GM23338 (cell line): Measurements from ENCODE around the gene KCTD19. TPM values are rescaled to one million over a fixed set of nuclear protein-coding genes. Genes with fewer than 3 reads are reported as not detected.
A peak's percentile ranks its signal among the peaks of the same experiment; 100 is the strongest.

Source experiments
- ATAC-seq: fragments of 200-7000 bp; cut with Tn5 transposase; 3 replicates; pipeline ENCODE4 v1.9.1; 2020
- DNase-seq: peaks from one replicate; pipeline ENCODE4 v3.0.0-alpha.2; 2015; ENCODE audit warnings: low spot score
- H2AFZ ChIP-seq: fragments of 200-600 bp; sonication (generic); 2 replicates; pipeline ENCODE4 v1.8.0; 2016; ENCODE audit warnings: antibody characterized with exemption, mild to moderate bottlenecking, moderate library complexity
- H3F3A ChIP-seq: fragments of 200-600 bp; sonication (generic); replicated peaks from 2 replicates; pipeline ENCODE4 v1.8.0; 2017; ENCODE audit warnings: antibody characterized with exemption, mixed run types, low read depth
- H3K27ac ChIP-seq: fragments of 200-600 bp; sonication (generic); 2 replicates; pipeline ENCODE4 v1.6.1; 2016; ENCODE audit warnings: low read depth
- H3K27me3 ChIP-seq: fragments of 200-600 bp; sonication (generic); 2 replicates; pipeline ENCODE4 v1.8.0; 2016; ENCODE audit warnings: mild to moderate bottlenecking, mixed run types, moderate library complexity; ENCODE audit not compliant: insufficient read depth
- H3K36me3 ChIP-seq: fragments of 200-600 bp; sonication (generic); 2 replicates; pipeline ENCODE4 v1.8.0; 2016; ENCODE audit warnings: mild to moderate bottlenecking; ENCODE audit not compliant: insufficient read depth
- H3K4me1 ChIP-seq: fragments of 200-600 bp; sonication (generic); 2 replicates; pipeline ENCODE4 v1.8.0; 2016; ENCODE audit warnings: mild to moderate bottlenecking, moderate library complexity; ENCODE audit not compliant: insufficient read depth
- H3K4me2 ChIP-seq: fragments of 200-600 bp; sonication (generic); 2 replicates; pipeline ENCODE4 v1.7.1; 2017; ENCODE audit warnings: mixed run types
- H3K4me3 ChIP-seq: fragments of 200-600 bp; sonication (generic); 2 replicates; pipeline ENCODE4 v1.6.1; 2016; ENCODE audit warnings: mixed run types
- H3K79me2 ChIP-seq: fragments of 200-600 bp; sonication (generic); replicated peaks from 2 replicates; pipeline ENCODE4 v1.8.0; 2017; ENCODE audit warnings: mild to moderate bottlenecking; ENCODE audit not compliant: insufficient read depth
- H3K9me2 ChIP-seq: fragments of 200-600 bp; sonication (generic); 2 replicates; pipeline ENCODE4 v1.8.0; 2017; ENCODE audit not compliant: insufficient read depth
- H4K20me1 ChIP-seq: fragments of 200-600 bp; sonication (generic); replicated peaks from 2 replicates; pipeline ENCODE4 v1.8.0; 2017; ENCODE audit warnings: mild to moderate bottlenecking; ENCODE audit not compliant: insufficient read depth
- H3K27ac Mint-ChIP-seq: 2 replicates; pipeline ENCODE4 v1.8.0; 2020; ENCODE audit warnings: inconsistent platforms, mild to moderate bottlenecking, moderate library complexity, mixed read lengths
- H3K27me3 Mint-ChIP-seq: 3 replicates; pipeline ENCODE4 v1.8.0; 2022; ENCODE audit warnings: low read depth, mild to moderate bottlenecking, moderate library complexity, mixed read lengths, inconsistent platforms; ENCODE audit not compliant: insufficient read depth, poor library complexity
- H3K36me3 Mint-ChIP-seq: 3 replicates; pipeline ENCODE4 v1.8.0; 2021; ENCODE audit warnings: low read depth, mild to moderate bottlenecking, inconsistent platforms, moderate library complexity, mixed read lengths
- H3K4me1 Mint-ChIP-seq: 3 replicates; pipeline ENCODE4 v1.8.0; 2020; ENCODE audit warnings: mild to moderate bottlenecking, inconsistent platforms, mixed read lengths
- H3K4me3 Mint-ChIP-seq: 3 replicates; pipeline ENCODE4 v1.8.0; 2021; ENCODE audit warnings: moderate library complexity, mild to moderate bottlenecking, inconsistent platforms, mixed read lengths
- H3K9me3 Mint-ChIP-seq: 3 replicates; pipeline ENCODE4 v1.8.0; 2020; ENCODE audit warnings: moderate library complexity, mild to moderate bottlenecking, inconsistent platforms, mixed read lengths
- CREB1 ChIP-seq: fragments of 250-450 bp; sonication (Bioruptor Pico); IDR thresholded peaks from 2 replicates; pipeline ENCODE4 v1.5.0; 2020; ENCODE audit warnings: low read depth, mild to moderate bottlenecking, moderate library complexity
- EZH2 ChIP-seq: fragments of 200-600 bp; sonication (generic); IDR thresholded peaks from one replicate; pipeline ENCODE4 v1.8.0; 2017; ENCODE audit warnings: antibody characterized with exemption, mild to moderate bottlenecking, low read depth; ENCODE audit not compliant: unreplicated experiment
- EZH2phosphoT487 ChIP-seq: fragments of 200-600 bp; sonication (generic); IDR thresholded peaks from one replicate; pipeline ENCODE4 v1.8.1; 2018; ENCODE audit warnings: antibody characterized with exemption; ENCODE audit not compliant: unreplicated experiment
- JUNB ChIP-seq: IDR thresholded peaks from one replicate; pipeline ENCODE4 v1.6.1; 2016; ENCODE audit warnings: antibody characterized with exemption; ENCODE audit not compliant: unreplicated experiment
- NANOG ChIP-seq: IDR thresholded peaks from 2 replicates; pipeline ENCODE4 v1.6.1; 2016; ENCODE audit warnings: antibody characterized with exemption, borderline replicate concordance
- POLR2AphosphoS5 ChIP-seq: IDR thresholded peaks from 2 replicates; pipeline ENCODE4 v1.6.1; 2016; ENCODE audit warnings: antibody characterized with exemption, low read depth
- STAT1 ChIP-seq: IDR thresholded peaks from one replicate; pipeline ENCODE4 v1.6.1; 2016; ENCODE audit warnings: antibody characterized with exemption; ENCODE audit not compliant: unreplicated experiment
- ZNF114 ChIP-seq: fragments of 250-450 bp; sonication (Bioruptor Pico); IDR thresholded peaks from 2 replicates; pipeline ENCODE4 v1.5.0; 2020; ENCODE audit warnings: mild to moderate bottlenecking, moderate library complexity
- ZNF331 ChIP-seq: fragments of 250-450 bp; sonication (Bioruptor Pico); IDR thresholded peaks from 2 replicates; pipeline ENCODE4 v1.5.0; 2020; ENCODE audit warnings: low read depth, mild to moderate bottlenecking, moderate library complexity
- polyA plus RNA-seq: library from polyadenylated mRNA; unstranded; fragments of >200 nt; fragmentation: Nextera tagmentation; extraction: Ambion mirVana; gene quantifications from 2 replicates; pipeline ENCODE4 v1.2.1, GENCODE V29; 2016
- total RNA-seq: library from RNA; depleted of rRNA; stranded (reverse); fragments of >200 nt; shearing (Covaris generic); gene quantifications from 2 replicates; pipeline ENCODE4 v1.2.3, GENCODE V29; 2014
- TF ChIP-seq, protein P1 (sequence below): IDR thresholded peaks from one replicate; pipeline ENCODE4 v1.6.1; 2018; ENCODE audit warnings: antibody characterized with exemption; ENCODE audit not compliant: unreplicated experiment
- TF ChIP-seq, protein P2 (sequence below): IDR thresholded peaks from 2 replicates; pipeline ENCODE4 v1.6.1; 2016; ENCODE audit warnings: antibody characterized with exemption
- TF ChIP-seq, protein P3 (sequence below), 2 experiments: fragments of 200-600 bp in 1 of 2; sonication (generic) in 1 of 2; conservative IDR thresholded peaks; 2 replicates each; pipeline versions ENCODE4 v1.5.1 to v1.6.1; 2016 to 2017; ENCODE audit warnings: antibody characterized with exemption in 2 of 2, low read depth in 2 of 2, mild to moderate bottlenecking in 2 of 2, moderate library complexity in 1 of 2
- TF ChIP-seq, protein P4 (sequence below): fragments of 250-450 bp; sonication (Bioruptor Pico); IDR thresholded peaks from 2 replicates; pipeline ENCODE4 v1.5.0; 2020; ENCODE audit warnings: mild to moderate bottlenecking, moderate library complexity

The KCTD19 gene
- total and polyA plus RNA-seq, 2 experiments from 2014 or later = 0.31 to 0.65 TPM

DNA sequence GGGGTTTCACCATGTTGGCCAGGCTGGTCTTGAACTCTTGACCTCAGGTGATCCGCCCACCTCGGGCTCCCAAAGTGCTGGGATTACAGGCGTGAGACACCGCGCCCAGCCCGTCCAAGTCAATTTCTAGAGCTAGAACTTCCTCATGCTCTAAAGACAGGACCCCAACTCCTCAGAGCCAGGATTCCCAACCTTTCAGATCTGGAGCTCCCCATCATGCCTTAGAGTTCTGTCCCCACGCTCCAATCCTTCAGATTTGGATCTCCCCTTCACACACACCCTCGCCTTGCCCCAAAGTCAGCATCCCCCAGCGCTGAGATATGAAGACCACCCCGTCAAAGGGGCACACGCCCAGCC, 448 bp downstream of the KCTD19 start:
- peaks cover 6% of the 10 kb centered on the region for H3K4me1 Mint-ChIP-seq
- Histone ChIP-seq H2AFZ (peak overlapping the region; percentile 100), H3K4me2 (peak overlapping the region; percentile 87), H3K36me3 (no peaks in the 10 kb centered on the region), H3K9me2 (no peaks in the 10 kb centered on the region), H3F3A (no peaks in the 10 kb centered on the region; the same call in 1 of the 2 replicates), H3K79me2 (no peaks in the 10 kb centered on the region), H3K4me1 (no peaks in the 10 kb centered on the region; the same call in 1 of the 2 replicates), H3K4me3 (peak overlapping the region; percentile 65), H3K27ac (no peak overlapping the region), H4K20me1 (no peaks in the 10 kb centered on the region), H3K27me3 (peaks cover 34% of the 10 kb centered on the region)
- ATAC-seq (no peak), DNase-seq (no peak)
- peaks cover 11% of the 10 kb centered on the region for H3K27me3 Mint-ChIP-seq
- no peak overlapping the region for H3K27ac Mint-ChIP-seq
- TF ChIP-seq POLR2AphosphoS5 (no peak), STAT1 (no peak), NANOG (no peak), JUNB (no peak), ZNF331 (no peak), EZH2 (no peak), EZH2phosphoT487 (no peak), ZNF114 (CRISPR knock-in tag) (no peak), CREB1 (CRISPR knock-in tag) (no peak)
- TF ChIP-seq, protein P1, sequence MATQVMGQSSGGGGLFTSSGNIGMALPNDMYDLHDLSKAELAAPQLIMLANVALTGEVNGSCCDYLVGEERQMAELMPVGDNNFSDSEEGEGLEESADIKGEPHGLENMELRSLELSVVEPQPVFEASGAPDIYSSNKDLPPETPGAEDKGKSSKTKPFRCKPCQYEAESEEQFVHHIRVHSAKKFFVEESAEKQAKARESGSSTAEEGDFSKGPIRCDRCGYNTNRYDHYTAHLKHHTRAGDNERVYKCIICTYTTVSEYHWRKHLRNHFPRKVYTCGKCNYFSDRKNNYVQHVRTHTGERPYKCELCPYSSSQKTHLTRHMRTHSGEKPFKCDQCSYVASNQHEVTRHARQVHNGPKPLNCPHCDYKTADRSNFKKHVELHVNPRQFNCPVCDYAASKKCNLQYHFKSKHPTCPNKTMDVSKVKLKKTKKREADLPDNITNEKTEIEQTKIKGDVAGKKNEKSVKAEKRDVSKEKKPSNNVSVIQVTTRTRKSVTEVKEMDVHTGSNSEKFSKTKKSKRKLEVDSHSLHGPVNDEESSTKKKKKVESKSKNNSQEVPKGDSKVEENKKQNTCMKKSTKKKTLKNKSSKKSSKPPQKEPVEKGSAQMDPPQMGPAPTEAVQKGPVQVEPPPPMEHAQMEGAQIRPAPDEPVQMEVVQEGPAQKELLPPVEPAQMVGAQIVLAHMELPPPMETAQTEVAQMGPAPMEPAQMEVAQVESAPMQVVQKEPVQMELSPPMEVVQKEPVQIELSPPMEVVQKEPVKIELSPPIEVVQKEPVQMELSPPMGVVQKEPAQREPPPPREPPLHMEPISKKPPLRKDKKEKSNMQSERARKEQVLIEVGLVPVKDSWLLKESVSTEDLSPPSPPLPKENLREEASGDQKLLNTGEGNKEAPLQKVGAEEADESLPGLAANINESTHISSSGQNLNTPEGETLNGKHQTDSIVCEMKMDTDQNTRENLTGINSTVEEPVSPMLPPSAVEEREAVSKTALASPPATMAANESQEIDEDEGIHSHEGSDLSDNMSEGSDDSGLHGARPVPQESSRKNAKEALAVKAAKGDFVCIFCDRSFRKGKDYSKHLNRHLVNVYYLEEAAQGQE = no peak
- TF ChIP-seq, protein P2, sequence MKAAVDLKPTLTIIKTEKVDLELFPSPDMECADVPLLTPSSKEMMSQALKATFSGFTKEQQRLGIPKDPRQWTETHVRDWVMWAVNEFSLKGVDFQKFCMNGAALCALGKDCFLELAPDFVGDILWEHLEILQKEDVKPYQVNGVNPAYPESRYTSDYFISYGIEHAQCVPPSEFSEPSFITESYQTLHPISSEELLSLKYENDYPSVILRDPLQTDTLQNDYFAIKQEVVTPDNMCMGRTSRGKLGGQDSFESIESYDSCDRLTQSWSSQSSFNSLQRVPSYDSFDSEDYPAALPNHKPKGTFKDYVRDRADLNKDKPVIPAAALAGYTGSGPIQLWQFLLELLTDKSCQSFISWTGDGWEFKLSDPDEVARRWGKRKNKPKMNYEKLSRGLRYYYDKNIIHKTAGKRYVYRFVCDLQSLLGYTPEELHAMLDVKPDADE = no peak
- TF ChIP-seq, protein P3, sequence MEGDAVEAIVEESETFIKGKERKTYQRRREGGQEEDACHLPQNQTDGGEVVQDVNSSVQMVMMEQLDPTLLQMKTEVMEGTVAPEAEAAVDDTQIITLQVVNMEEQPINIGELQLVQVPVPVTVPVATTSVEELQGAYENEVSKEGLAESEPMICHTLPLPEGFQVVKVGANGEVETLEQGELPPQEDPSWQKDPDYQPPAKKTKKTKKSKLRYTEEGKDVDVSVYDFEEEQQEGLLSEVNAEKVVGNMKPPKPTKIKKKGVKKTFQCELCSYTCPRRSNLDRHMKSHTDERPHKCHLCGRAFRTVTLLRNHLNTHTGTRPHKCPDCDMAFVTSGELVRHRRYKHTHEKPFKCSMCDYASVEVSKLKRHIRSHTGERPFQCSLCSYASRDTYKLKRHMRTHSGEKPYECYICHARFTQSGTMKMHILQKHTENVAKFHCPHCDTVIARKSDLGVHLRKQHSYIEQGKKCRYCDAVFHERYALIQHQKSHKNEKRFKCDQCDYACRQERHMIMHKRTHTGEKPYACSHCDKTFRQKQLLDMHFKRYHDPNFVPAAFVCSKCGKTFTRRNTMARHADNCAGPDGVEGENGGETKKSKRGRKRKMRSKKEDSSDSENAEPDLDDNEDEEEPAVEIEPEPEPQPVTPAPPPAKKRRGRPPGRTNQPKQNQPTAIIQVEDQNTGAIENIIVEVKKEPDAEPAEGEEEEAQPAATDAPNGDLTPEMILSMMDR (conservative IDR thresholded peaks at IDR 0.05; ENCODE audit: low read depth in 2 of 2) = no peak
- TF ChIP-seq, protein P4, sequence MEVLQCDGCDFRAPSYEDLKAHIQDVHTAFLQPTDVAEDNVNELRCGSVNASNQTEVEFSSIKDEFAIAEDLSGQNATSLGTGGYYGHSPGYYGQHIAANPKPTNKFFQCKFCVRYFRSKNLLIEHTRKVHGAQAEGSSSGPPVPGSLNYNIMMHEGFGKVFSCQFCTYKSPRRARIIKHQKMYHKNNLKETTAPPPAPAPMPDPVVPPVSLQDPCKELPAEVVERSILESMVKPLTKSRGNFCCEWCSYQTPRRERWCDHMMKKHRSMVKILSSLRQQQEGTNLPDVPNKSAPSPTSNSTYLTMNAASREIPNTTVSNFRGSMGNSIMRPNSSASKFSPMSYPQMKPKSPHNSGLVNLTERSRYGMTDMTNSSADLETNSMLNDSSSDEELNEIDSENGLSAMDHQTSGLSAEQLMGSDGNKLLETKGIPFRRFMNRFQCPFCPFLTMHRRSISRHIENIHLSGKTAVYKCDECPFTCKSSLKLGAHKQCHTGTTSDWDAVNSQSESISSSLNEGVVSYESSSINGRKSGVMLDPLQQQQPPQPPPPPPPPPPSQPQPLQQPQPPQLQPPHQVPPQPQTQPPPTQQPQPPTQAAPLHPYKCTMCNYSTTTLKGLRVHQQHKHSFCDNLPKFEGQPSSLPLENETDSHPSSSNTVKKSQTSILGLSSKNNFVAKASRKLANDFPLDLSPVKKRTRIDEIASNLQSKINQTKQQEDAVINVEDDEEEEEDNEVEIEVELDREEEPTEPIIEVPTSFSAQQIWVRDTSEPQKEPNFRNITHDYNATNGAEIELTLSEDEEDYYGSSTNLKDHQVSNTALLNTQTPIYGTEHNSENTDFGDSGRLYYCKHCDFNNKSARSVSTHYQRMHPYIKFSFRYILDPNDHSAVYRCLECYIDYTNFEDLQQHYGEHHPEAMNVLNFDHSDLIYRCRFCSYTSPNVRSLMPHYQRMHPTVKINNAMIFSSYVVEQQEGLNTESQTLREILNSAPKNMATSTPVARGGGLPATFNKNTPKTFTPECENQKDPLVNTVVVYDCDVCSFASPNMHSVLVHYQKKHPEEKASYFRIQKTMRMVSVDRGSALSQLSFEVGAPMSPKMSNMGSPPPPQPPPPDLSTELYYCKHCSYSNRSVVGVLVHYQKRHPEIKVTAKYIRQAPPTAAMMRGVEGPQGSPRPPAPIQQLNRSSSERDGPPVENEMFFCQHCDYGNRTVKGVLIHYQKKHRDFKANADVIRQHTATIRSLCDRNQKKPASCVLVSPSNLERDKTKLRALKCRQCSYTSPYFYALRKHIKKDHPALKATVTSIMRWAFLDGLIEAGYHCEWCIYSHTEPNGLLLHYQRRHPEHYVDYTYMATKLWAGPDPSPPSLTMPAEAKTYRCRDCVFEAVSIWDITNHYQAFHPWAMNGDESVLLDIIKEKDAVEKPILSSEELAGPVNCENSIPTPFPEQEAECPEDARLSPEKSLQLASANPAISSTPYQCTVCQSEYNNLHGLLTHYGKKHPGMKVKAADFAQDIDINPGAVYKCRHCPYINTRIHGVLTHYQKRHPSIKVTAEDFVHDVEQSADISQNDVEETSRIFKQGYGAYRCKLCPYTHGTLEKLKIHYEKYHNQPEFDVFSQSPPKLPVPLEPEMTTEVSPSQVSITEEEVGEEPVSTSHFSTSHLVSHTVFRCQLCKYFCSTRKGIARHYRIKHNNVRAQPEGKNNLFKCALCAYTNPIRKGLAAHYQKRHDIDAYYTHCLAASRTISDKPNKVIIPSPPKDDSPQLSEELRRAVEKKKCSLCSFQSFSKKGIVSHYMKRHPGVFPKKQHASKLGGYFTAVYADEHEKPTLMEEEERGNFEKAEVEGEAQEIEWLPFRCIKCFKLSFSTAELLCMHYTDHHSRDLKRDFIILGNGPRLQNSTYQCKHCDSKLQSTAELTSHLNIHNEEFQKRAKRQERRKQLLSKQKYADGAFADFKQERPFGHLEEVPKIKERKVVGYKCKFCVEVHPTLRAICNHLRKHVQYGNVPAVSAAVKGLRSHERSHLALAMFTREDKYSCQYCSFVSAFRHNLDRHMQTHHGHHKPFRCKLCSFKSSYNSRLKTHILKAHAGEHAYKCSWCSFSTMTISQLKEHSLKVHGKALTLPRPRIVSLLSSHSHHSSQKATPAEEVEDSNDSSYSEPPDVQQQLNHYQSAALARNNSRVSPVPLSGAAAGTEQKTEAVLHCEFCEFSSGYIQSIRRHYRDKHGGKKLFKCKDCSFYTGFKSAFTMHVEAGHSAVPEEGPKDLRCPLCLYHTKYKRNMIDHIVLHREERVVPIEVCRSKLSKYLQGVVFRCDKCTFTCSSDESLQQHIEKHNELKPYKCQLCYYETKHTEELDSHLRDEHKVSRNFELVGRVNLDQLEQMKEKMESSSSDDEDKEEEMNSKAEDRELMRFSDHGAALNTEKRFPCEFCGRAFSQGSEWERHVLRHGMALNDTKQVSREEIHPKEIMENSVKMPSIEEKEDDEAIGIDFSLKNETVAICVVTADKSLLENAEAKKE (CRISPR knock-in tag) = no peak
- no peaks in the 10 kb centered on the region; the same call in 2 of the 3 replicates for H3K9me3 Mint-ChIP-seq
- no peaks in the 10 kb centered on the region for H3K36me3 Mint-ChIP-seq
- H3K4me3 Mint-ChIP-seq = peak overlapping the region; percentile 77
